ENCODE results near the gene LRMDA.

DNA sequence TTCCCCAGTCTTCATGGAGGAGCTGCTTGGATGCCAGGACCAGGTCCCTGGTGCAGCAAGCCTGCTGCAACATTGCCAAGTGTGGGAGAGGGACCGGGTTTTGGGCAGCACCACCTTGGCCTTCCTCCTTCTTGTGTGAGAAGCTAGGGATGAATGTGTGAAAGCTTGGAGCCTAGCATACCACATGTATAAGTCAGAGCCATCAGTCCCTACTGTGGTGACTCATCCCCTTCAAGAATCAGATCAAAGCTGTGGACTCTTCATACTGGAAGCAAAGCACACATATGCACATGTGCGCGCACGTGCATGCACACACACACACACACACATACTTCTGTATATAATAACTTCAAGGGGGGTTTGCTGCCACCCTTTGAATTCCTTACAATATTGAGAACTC lies 527.8 kb downstream of the LRMDA start:
- TF ChIP-seq, protein P1, sequence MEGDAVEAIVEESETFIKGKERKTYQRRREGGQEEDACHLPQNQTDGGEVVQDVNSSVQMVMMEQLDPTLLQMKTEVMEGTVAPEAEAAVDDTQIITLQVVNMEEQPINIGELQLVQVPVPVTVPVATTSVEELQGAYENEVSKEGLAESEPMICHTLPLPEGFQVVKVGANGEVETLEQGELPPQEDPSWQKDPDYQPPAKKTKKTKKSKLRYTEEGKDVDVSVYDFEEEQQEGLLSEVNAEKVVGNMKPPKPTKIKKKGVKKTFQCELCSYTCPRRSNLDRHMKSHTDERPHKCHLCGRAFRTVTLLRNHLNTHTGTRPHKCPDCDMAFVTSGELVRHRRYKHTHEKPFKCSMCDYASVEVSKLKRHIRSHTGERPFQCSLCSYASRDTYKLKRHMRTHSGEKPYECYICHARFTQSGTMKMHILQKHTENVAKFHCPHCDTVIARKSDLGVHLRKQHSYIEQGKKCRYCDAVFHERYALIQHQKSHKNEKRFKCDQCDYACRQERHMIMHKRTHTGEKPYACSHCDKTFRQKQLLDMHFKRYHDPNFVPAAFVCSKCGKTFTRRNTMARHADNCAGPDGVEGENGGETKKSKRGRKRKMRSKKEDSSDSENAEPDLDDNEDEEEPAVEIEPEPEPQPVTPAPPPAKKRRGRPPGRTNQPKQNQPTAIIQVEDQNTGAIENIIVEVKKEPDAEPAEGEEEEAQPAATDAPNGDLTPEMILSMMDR (IDR thresholded peaks at IDR 0.05) = no peak
- no peak for TF ChIP-seq POLR2A (IDR thresholded peaks at IDR 0.05)

Measured in adrenal gland (tissue), 5 donors.